Activated T-cell treated with anti-CD3 and anti-CD28 coated beads, Interleukin-2, amount 50 U/mL, for 24 hours (primary cell): Measurements from ENCODE around the gene RMI2.
"Not testable (repeated sequence)": the region's sequence is repeated elsewhere in the genome, so short reads cannot be mapped to it uniquely, and the experiment has no call there.

Source experiments
- DNase-seq: peaks from one replicate; pipeline ENCODE4 v3.0.0-alpha.2; 2020
- H3K27ac Mint-ChIP-seq: 2 replicates; pipeline ENCODE4 v1.8.0; 2020; ENCODE audit warnings: mild to moderate bottlenecking, mixed read lengths
- H3K27me3 Mint-ChIP-seq: 2 replicates; pipeline ENCODE4 v1.8.0; 2020; ENCODE audit warnings: mixed read lengths
- H3K36me3 Mint-ChIP-seq: 2 replicates; pipeline ENCODE4 v1.8.0; 2020; ENCODE audit warnings: low read depth, mixed read lengths
- H3K4me1 Mint-ChIP-seq: 2 replicates; pipeline ENCODE4 v1.8.0; 2020; ENCODE audit warnings: low read depth, mixed read lengths
- H3K4me3 Mint-ChIP-seq: 2 replicates; pipeline ENCODE4 v1.8.0; 2020; ENCODE audit warnings: mild to moderate bottlenecking, moderate library complexity, mixed read lengths
- H3K9me3 Mint-ChIP-seq: 2 replicates; pipeline ENCODE4 v1.8.0; 2020; ENCODE audit warnings: mixed read lengths

RMI2 gene

GRCh38 chr16:11345040-11345862, at the start of gene RMI2:
Gene RMI2, plus strand, starts transcription at chr16:11345459. Its CDS starts 13 bp downstream, at chr16:11345472.
- Mint-ChIP-seq H3K27ac (peak within 1 kb of the TSS; percentile 86), H3K4me3 (peak within 1 kb of the TSS; percentile 83), H3K4me1 (peaks cover 47% of the 10 kb centered on the region), H3K9me3 (no peaks in the 10 kb centered on the region), H3K27me3 (no peaks in the 10 kb centered on the region), H3K36me3 (peaks cover 15% of the 10 kb centered on the region)
- DNase-seq, result peak; percentile 95

GRCh38 chr16:11295672-11296071, 49.6 kb upstream of the RMI2 start:
- Mint-ChIP-seq H3K4me1 (peaks cover 37% of the 10 kb centered on the region), H3K36me3 (no peaks in the 10 kb centered on the region), H3K9me3 (no peaks in the 10 kb centered on the region), H3K27me3 (peaks cover 4% of the 10 kb centered on the region), H3K27ac (no peak overlapping the region), H3K4me3 (no peak overlapping the region)
- DNase-seq, result no peak

DNA sequence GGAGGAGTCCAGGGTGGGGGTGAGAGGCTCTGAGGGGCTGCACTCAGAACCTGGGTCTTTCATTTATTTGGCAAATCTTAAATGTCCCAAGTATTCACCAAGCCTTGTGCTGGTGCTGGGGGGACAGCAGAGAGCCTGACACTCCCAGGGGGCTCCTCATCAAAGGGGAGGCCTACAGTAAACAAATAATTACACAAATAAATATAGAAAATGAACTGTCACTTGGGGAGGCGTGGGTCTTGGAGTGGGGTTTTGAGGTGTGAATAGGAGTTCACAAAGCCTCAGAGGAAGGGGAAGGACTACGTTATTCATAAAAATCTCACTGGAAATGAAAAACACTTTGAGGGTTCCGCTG, 48.9 kb upstream of the RMI2 start:
- DNase-seq, result no peak
- Mint-ChIP-seq H3K36me3 (no peaks in the 10 kb centered on the region), H3K27ac (no peak overlapping the region), H3K9me3 (no peaks in the 10 kb centered on the region), H3K4me3 (no peak overlapping the region), H3K27me3 (peaks cover 3% of the 10 kb centered on the region), H3K4me1 (peaks cover 37% of the 10 kb centered on the region)

GRCh38 chr16:11296706-11297491, 48.4 kb upstream of the RMI2 start:
- no peaks in the 10 kb centered on the region for H3K9me3 Mint-ChIP-seq
- peaks cover 37% of the 10 kb centered on the region for H3K4me1 Mint-ChIP-seq
- H3K4me3 Mint-ChIP-seq, result peak overlapping the region; percentile 39
- DNase-seq, result no peak
- no peaks in the 10 kb centered on the region for H3K36me3 Mint-ChIP-seq
- H3K27me3 Mint-ChIP-seq, result peaks cover 3% of the 10 kb centered on the region
- peak overlapping the region; percentile 55 for H3K27ac Mint-ChIP-seq

GRCh38 chr16:11297492-11298142, 47.6 kb upstream of the RMI2 start:
- peak; percentile 80 for DNase-seq
- Mint-ChIP-seq H3K4me3 (peak overlapping the region; percentile 39), H3K27me3 (peaks cover 3% of the 10 kb centered on the region)

DNA sequence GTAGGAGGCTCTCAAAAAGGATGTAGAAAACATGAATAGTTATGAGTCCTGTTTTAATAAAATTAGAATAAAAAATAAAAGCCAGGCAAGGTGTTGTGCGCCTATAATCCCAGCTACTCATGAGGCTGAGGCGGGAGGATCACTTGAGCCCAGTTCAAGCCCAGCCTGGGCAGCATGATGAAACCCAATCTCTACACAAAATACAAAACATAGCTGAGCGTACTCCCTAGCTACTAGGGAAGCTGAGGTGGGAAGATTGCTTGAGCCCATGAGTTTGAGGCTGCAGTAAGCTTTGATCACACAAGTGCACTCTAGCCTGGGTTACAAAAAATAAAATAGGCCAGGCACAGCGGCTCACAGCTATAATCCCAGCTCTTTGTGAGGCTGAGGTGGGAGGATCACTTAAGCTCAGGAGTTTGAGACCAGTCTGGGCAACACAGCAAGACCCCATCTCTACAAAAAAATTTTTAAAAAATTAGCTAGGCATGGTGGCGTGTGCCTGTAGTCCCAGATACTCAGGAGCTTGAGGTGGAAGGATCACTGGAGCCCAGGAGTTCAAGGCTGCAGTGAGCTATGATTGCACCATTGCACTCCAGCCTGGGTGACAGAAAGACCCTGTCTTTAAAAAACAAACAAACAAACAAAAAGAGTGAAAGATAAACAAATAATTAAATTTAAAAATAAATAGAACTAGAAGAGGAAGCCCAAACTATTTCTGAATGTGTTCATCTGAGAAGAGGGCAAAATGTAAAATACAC, 46.9 kb upstream of the RMI2 start:
- Mint-ChIP-seq H3K9me3 (no peaks in the 10 kb centered on the region), H3K36me3 (no peaks in the 10 kb centered on the region), H3K27ac (no peak overlapping the region), H3K27me3 (no peaks in the 10 kb centered on the region), H3K4me1 (peaks cover 34% of the 10 kb centered on the region), H3K4me3 (peak overlapping the region; percentile 39)
- no peak for DNase-seq

More at GRCh38 chr16:11297492-11298142, 47.6 kb upstream of the RMI2 start:
- H3K36me3 Mint-ChIP-seq, result no peaks in the 10 kb centered on the region
- peaks cover 37% of the 10 kb centered on the region for H3K4me1 Mint-ChIP-seq
- H3K27ac Mint-ChIP-seq, result peak overlapping the region; percentile 55
- no peaks in the 10 kb centered on the region for H3K9me3 Mint-ChIP-seq

- H3K27me3 Mint-ChIP-seq, H3K9me3 Mint-ChIP-seq, H3K36me3 Mint-ChIP-seq, DNase-seq, H3K4me3 Mint-ChIP-seq: not testable (repeated sequence)
- H3K4me1 Mint-ChIP-seq, result peaks cover 34% of the 10 kb centered on the region
- peak overlapping the region; percentile 40 for H3K27ac Mint-ChIP-seq
Measured at GRCh38 chr16:11298950-11299547, 46.2 kb upstream of the RMI2 start.

GRCh38 chr16:11299865-11300559, 45.2 kb upstream of the RMI2 start:
- Mint-ChIP-seq H3K9me3 (no peaks in the 10 kb centered on the region), H3K36me3 (no peaks in the 10 kb centered on the region), H3K27ac (peak overlapping the region; percentile 52), H3K4me1 (peaks cover 28% of the 10 kb centered on the region), H3K4me3 (no peak overlapping the region), H3K27me3 (no peaks in the 10 kb centered on the region)
- no peak for DNase-seq

DNA sequence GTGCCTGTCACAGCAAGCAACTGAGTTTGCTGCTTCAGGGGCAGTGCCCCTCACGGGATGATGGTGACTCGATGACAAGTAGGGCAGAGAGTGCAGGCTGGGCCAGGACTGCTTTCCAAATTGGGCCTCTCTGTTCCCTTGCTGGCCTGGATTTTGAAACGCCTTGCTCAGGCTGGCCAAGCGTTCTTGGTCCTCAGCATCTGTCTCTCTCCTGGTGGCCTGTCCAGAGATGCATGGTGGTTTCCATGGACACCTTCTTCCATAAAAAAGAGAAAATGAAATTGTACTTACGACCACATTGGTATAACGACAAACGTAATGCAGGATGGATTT, 44.7 kb upstream of the RMI2 start:
- H3K27me3 Mint-ChIP-seq, result no peaks in the 10 kb centered on the region
- H3K36me3 Mint-ChIP-seq, result no peaks in the 10 kb centered on the region
- H3K9me3 Mint-ChIP-seq, result no peaks in the 10 kb centered on the region
- no peak overlapping the region for H3K27ac Mint-ChIP-seq
- peaks cover 26% of the 10 kb centered on the region for H3K4me1 Mint-ChIP-seq
- no peak for DNase-seq
- H3K4me3 Mint-ChIP-seq, result no peak overlapping the region

DNA sequence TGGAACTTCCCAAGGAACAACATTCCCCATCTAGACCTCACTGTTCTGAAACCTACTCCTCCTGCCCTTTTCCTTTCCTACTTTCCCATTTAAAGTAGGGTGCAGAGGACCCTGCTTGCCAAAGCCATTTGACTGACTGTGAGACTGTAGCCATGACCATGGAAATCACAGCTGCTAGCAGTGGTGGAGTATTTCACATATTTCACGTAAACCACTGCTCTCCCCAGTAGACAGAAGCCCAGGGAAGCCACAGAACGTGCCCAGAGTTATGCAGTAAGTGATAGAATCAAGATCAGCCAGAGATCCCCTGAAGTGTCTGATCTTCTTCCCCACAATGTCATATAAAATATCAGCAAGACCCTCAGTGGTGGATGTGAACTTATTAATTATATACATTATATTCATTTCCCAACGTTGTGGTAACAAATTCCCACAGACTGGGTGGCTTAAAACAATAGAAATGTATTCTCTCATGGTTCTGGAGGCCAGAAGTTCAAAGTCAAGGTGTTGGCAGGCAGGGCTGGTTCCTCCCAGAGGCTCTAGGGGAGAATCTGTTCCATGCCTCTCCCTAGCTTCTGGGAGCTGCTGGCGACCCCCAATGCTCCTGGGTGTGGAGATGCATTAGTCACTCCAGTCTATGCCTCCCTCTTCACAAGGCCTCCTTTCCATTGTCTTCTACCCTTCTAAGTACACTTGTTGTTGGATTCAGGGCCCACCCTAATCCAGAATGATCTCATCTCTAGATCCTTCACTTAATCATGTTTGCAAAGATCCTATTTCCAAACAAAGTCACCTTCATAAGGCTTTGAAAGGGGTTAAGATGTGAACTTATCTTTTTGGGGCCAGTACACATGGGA, 43.4 kb upstream of the RMI2 start:
- Mint-ChIP-seq H3K27ac (no peak overlapping the region), H3K4me3 (no peak overlapping the region), H3K9me3 (no peaks in the 10 kb centered on the region), H3K27me3 (no peaks in the 10 kb centered on the region), H3K4me1 (peaks cover 20% of the 10 kb centered on the region), H3K36me3 (no peaks in the 10 kb centered on the region)
- DNase-seq, result no peak

DNA sequence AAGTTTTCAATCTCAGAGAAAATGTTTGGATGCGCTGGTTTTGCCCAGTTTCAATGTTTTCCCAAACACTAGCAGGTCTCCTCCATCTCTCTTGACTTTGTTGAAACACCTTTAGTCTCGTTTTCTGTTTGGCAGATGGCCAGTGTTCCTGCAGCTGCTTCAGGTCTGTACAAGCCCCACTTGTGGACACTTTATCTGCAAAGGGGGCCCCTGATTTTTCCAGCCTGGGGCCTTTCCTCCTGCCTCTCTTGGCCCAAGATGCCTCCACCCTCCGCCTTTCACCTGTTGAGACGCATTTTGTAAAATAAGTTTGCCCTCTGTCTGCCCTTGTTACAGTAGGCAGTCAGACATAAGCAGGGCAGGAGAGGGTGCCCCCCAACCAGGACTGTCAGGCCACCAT, 42.3 kb upstream of the RMI2 start:
- H3K4me3 Mint-ChIP-seq, result no peak overlapping the region
- H3K27ac Mint-ChIP-seq, result no peak overlapping the region
- H3K27me3 Mint-ChIP-seq, result no peaks in the 10 kb centered on the region
- H3K9me3 Mint-ChIP-seq, result no peaks in the 10 kb centered on the region
- DNase-seq, result no peak
- no peaks in the 10 kb centered on the region for H3K36me3 Mint-ChIP-seq
- peaks cover 15% of the 10 kb centered on the region for H3K4me1 Mint-ChIP-seq

- no peaks in the 10 kb centered on the region for H3K9me3 Mint-ChIP-seq
- no peak for DNase-seq
- H3K27ac Mint-ChIP-seq, result no peak overlapping the region
- H3K4me3 Mint-ChIP-seq, result no peak overlapping the region
- H3K36me3 Mint-ChIP-seq, result no peaks in the 10 kb centered on the region
- no peaks in the 10 kb centered on the region for H3K27me3 Mint-ChIP-seq
- H3K4me1 Mint-ChIP-seq, result peaks cover 14% of the 10 kb centered on the region
Measured at GRCh38 chr16:11303405-11304138, 41.7 kb upstream of the RMI2 start.
